GM12878 (cell line): Measurements from ENCODE around the gene SOX10. TPM values are rescaled to one million over a fixed set of nuclear protein-coding genes. Genes with fewer than 3 reads are reported as not detected.

Source experiments
- ATAC-seq: fragments of 200-7000 bp; cut with Tn5 transposase; 3 replicates; pipeline ENCODE4 v1.9.1; 2020; ENCODE audit warnings: mild to moderate bottlenecking, moderate library complexity
- BruUV-seq: library from RNA; stranded (reverse); fragments of 400-500 nt; replicated peaks from 2 replicates; lab custom pipeline; 2021; lab: Mats Ljungman, UMichigan
- CTCF ChIA-PET: fragments of 300-600 bp; sonication (Branson Sonifier 250); formaldehyde crosslinking; extraction: SDS; loops from one replicate; lab custom pipeline; 2021; ENCODE audit warnings: inconsistent platforms; lab: Yijun Ruan, JAX
- POLR2A ChIA-PET: fragments of 350-600 bp; formaldehyde crosslinking; extraction: SDS; loops from one replicate; lab custom pipeline; 2021; ENCODE audit warnings: inconsistent platforms; lab: Charles Lee
- RAD21 ChIA-PET: fragments of 300-600 bp; sonication (Branson Sonifier 250); formaldehyde crosslinking; loops from one replicate; lab custom pipeline; 2023; ENCODE audit warnings: antibody characterized with exemption; ENCODE audit not compliant: unreplicated experiment; lab: Charles Lee
- SMC1A ChIA-PET: fragments of 300-600 bp; sonication (Branson Sonifier 250); formaldehyde crosslinking; loops from one replicate; lab custom pipeline; 2023; ENCODE audit not compliant: unreplicated experiment, uncharacterized antibody; lab: Charles Lee
- DNase-seq: peaks from one replicate; pipeline ENCODE4 v3.0.0-alpha.2; 2011; ENCODE audit warnings: low read depth, low spot score
- FAIRE-seq: peaks from 3 replicates; lab custom pipeline; 2011; peaks lifted over from hg19 to GRCh38; lab: Jason Lieb, UNC
- H2AFZ ChIP-seq: 2 replicates; pipeline ENCODE4 v1.6.0; 2011; ENCODE audit warnings: low read depth, low read length, control low read depth; ENCODE audit not compliant: control insufficient read depth
- H3K27ac ChIP-seq: 2 replicates; pipeline ENCODE4 v1.5.1; 2011; ENCODE audit warnings: control low read depth; ENCODE audit not compliant: control insufficient read depth, insufficient read depth
- H3K27me3 ChIP-seq, 2 experiments: replicated peaks in 1 of 2; 2 replicates each; pipeline versions ENCODE4 v1.6.0 to v1.6.1; 2011; ENCODE audit warnings: low read length in 1 of 2; ENCODE audit not compliant: control insufficient read depth in 2 of 2, insufficient read depth in 2 of 2
- H3K36me3 ChIP-seq, 2 experiments: 2 replicates each; pipeline ENCODE4 v1.5.1; 2011; ENCODE audit warnings: low read length in 1 of 2; ENCODE audit not compliant: control insufficient read depth in 2 of 2, insufficient read depth in 2 of 2
- H3K4me1 ChIP-seq: 2 replicates; pipeline ENCODE4 v1.6.1; 2011; ENCODE audit warnings: mild to moderate bottlenecking, low read length, moderate library complexity, mixed read lengths; ENCODE audit not compliant: control insufficient read depth, insufficient read depth
- H3K4me2 ChIP-seq: 2 replicates; pipeline ENCODE4 v1.6.0; 2011; ENCODE audit warnings: control low read depth; ENCODE audit not compliant: control insufficient read depth, insufficient read depth
- H3K4me3 ChIP-seq: fragments of 200-600 bp; sonication (generic); 2 replicates; pipeline ENCODE4 v1.5.1; 2016
- H3K79me2 ChIP-seq: 2 replicates; pipeline ENCODE4 v1.6.0; 2011; ENCODE audit warnings: low read length; ENCODE audit not compliant: control insufficient read depth, insufficient read depth
- H3K9ac ChIP-seq: 2 replicates; pipeline ENCODE4 v1.8.0; 2011; ENCODE audit warnings: low read length, control low read depth, mixed read lengths; ENCODE audit not compliant: control insufficient read depth, insufficient read depth
- H3K9me3 ChIP-seq: replicated peaks from 3 replicates; pipeline ENCODE4 v1.5.1; 2011; ENCODE audit warnings: mild to moderate bottlenecking, low read length; ENCODE audit not compliant: control insufficient read depth, insufficient read depth
- H4K20me1 ChIP-seq: 2 replicates; pipeline ENCODE4 v1.6.0; 2011; ENCODE audit not compliant: control insufficient read depth, insufficient read depth
- CHD1 ChIP-seq: IDR thresholded peaks from 2 replicates; pipeline ENCODE4 v1.6.1; 2012; ENCODE audit warnings: low read depth, low read length, improper control_type of control experiment
- FOS ChIP-seq: IDR thresholded peaks from 3 replicates; pipeline ENCODE4 v1.6.1; 2011; ENCODE audit warnings: borderline replicate concordance; ENCODE audit not compliant: insufficient read length; ENCODE audit errors: extremely low read depth
- MYC ChIP-seq: IDR thresholded peaks from 2 replicates; pipeline ENCODE4 v1.6.1; 2011; ENCODE audit warnings: mild to moderate bottlenecking, low read length, moderate library complexity, inconsistent platforms; ENCODE audit not compliant: insufficient read depth, insufficient replicate concordance, insufficient read length, severe bottlenecking
- NFXL1 ChIP-seq: fragments of 450-650 bp; IDR thresholded peaks from 2 replicates; pipeline ENCODE4 v1.6.1; 2017; ENCODE audit warnings: antibody characterized with exemption, mild to moderate bottlenecking, borderline replicate concordance
- PKNOX1 ChIP-seq: fragments of 450-650 bp; IDR thresholded peaks from 2 replicates; pipeline ENCODE4 v1.6.1; 2016; ENCODE audit warnings: mild to moderate bottlenecking
- POU2F2 ChIP-seq: IDR thresholded peaks from 3 replicates; pipeline ENCODE4 v1.6.1; 2011; ENCODE audit warnings: low read depth, mild to moderate bottlenecking, low read length, borderline replicate concordance
- WRNIP1 ChIP-seq: IDR thresholded peaks from 2 replicates; pipeline ENCODE4 v1.6.1; 2011; ENCODE audit warnings: low read depth, low read length, improper control_type of control experiment, borderline replicate concordance
- WGBS: methylation state at CpG from one replicate; pipeline ENCODE4 v1.1.6; 2016; ENCODE audit warnings: low lambda C conversion rate; ENCODE audit not compliant: insufficient replicate concordance, insufficient coverage; ENCODE audit errors: missing lambda C conversion rate; 5-methylcytosine and 5-hydroxymethylcytosine counted together
- in situ Hi-C: fragments of 300-500 bp; cut with MboI; formaldehyde crosslinking; loops from 9 replicates; pipeline ENCODE4 v1.14.3; 2018; ENCODE audit warnings: mixed read lengths
- intact Hi-C: fragments of 100-400 bp; cut with micrococcal nuclease; formaldehyde crosslinking; loops from one replicate; pipeline ENCODE4 v1.14.2; 2022; ENCODE audit not compliant: unreplicated experiment
- polyA plus RNA-seq, 11 experiments: library from polyadenylated mRNA; depleted of rRNA in 4 of 11; unstranded in 6 of 11; stranded (reverse) in 5 of 11; fragments of >200 nt; fragmentation: Nextera tagmentation in 4 of 11; fragmentation: Illumina TruSeq in 1 of 11; extraction: Ambion mirVana in 4 of 11; extraction: Trizol in 1 of 11; gene quantifications; 1 replicate in 1 of 11; 2 replicates in 10 of 11; pipeline versions ENCODE4 v1.2.1 to v1.2.3, GENCODE V29; 2011 to 2016; ENCODE audit warnings: inconsistent platforms in 2 of 11, missing spikeins in 2 of 11, low read depth in 1 of 11
- total RNA-seq, 4 experiments: library from RNA; depleted of rRNA in 3 of 4; stranded (reverse); fragments of >200 nt in 3 of 4; fragmentation: Illumina TruSeq in 1 of 4; extraction: Trizol in 1 of 4; gene quantifications; 2 replicates each; pipeline versions ENCODE4 v1.2.1 to v1.2.3, GENCODE V29; 2013 to 2021

Gene SOX10
- total and polyA plus RNA-seq, 10 of the 15 experiments (the other 5 are each of a cell fraction or from before 2014, with no cell fraction given), result 0.05 TPM; not detected in 9

- no peak overlapping the region for H2AFZ ChIP-seq
- H3K36me3 ChIP-seq, result no peaks in the 10 kb centered on the region
- no peaks in the 10 kb centered on the region for H3K4me1 ChIP-seq
- POLR2A ChIA-PET, result no interaction called here
- no peak for TF ChIP-seq PKNOX1
- H3K9ac ChIP-seq, result no peak overlapping the region
- CTCF ChIA-PET, result no interaction called here
- in situ Hi-C loops, result no loop called here
- no peak for DNase-seq
- RAD21 ChIA-PET, result no interaction called here
- FAIRE-seq, result no peak
- no peak overlapping the region for H3K4me3 ChIP-seq
- no peak overlapping the region for H3K4me2 ChIP-seq
- ATAC-seq, result no peak
- H3K79me2 ChIP-seq, result no peaks in the 10 kb centered on the region
- H3K27ac ChIP-seq, result no peak overlapping the region
- BruUV-seq, result no TSS peak
- intact Hi-C loops, result no loop called here
- SMC1A ChIA-PET, result no interaction called here
- H3K9me3 ChIP-seq, result no peaks in the 10 kb centered on the region
- WGBS, result 37% methylated on average over 5 of the region's 5 CpGs
- H3K27me3 ChIP-seq, result no peaks in the 10 kb centered on the region
- no peaks in the 10 kb centered on the region for H4K20me1 ChIP-seq
Measured at GRCh38 chr22:37990301-37990700, 5.9 kb upstream of the SOX10 start.

- no peaks in the 10 kb centered on the region for H3K9me3 ChIP-seq
- 56% methylated on average over 14 of the region's 14 CpGs for WGBS
- no peaks in the 10 kb centered on the region for H3K4me1 ChIP-seq
- no TSS peak for BruUV-seq
- ChIA-PET SMC1A (no interaction called here), POLR2A (no interaction called here), CTCF (no interaction called here), RAD21 (no interaction called here)
- ATAC-seq, result no peak
- intact Hi-C loops, result no loop called here
- in situ Hi-C loops, result no loop called here
- H4K20me1 ChIP-seq, result no peaks in the 10 kb centered on the region
- TF ChIP-seq WRNIP1, result no peak
- TF ChIP-seq FOS, result no peak
- TF ChIP-seq NFXL1, result no peak
- TF ChIP-seq MYC, result no peak
- TF ChIP-seq POU2F2, result no peak
- no peak for TF ChIP-seq CHD1
- FAIRE-seq, result no peak
- H3K79me2 ChIP-seq, result no peaks in the 10 kb centered on the region
- H3K27me3 ChIP-seq, result no peaks in the 10 kb centered on the region
- H3K9ac ChIP-seq, result no peak overlapping the region
- H3K27ac ChIP-seq, result no peak overlapping the region
- no peak overlapping the region for H3K4me2 ChIP-seq
- no peak overlapping the region for H3K4me3 ChIP-seq
- no peak for DNase-seq
- H3K36me3 ChIP-seq, result no peaks in the 10 kb centered on the region
- H2AFZ ChIP-seq, result no peak overlapping the region
Measured at GRCh38 chr22:37989146-37990045, 5.0 kb upstream of the SOX10 start.
